B cell (primary cell): ENCODE data around the gene C14orf119.

Experiments
- CTCF ChIP-seq: fragments of 200-600 bp; IDR thresholded peaks from one replicate; pipeline ENCODE4 v1.8.0; 2022; ENCODE audit warnings: antibody characterized with exemption, mild to moderate bottlenecking
- EZH2 ChIP-seq: IDR thresholded peaks from 2 replicates; pipeline ENCODE4 v1.6.1; 2012; ENCODE audit warnings: borderline replicate concordance, low read depth, mild to moderate bottlenecking, moderate library complexity, low read length; ENCODE audit not compliant: insufficient read depth, poor library complexity, severe bottlenecking

- TF ChIP-seq CTCF (no peak), EZH2 (no peak)
Measured at GRCh38 chr14:23074906-23075305, 20.4 kb upstream of the C14orf119 start.
